NCI-H748 (cell line): ENCODE measurements around the gene EFEMP2.

ENCODE experiments used
- DNase-seq: peaks from one replicate; lab custom pipeline; 2025; ENCODE audit not compliant: unreplicated experiment; lab: John Stamatoyannopoulos, UW

The EFEMP2 gene

GRCh38 chr11:65826984-65827735 is 45.4 kb downstream of the EFEMP2 start:
- DNase-seq, result no peak

GRCh38 chr11:65822776-65823528 is 49.6 kb downstream of the EFEMP2 start:
- DNase-seq, result no peak

GRCh38 chr11:65821107-65821506 is 51.5 kb downstream of the EFEMP2 start:
- DNase-seq, result no peak

GRCh38 chr11:65817835-65818680 is 54.5 kb downstream of the EFEMP2 start:
- peak; percentile 86 for DNase-seq

GRCh38 chr11:65817312-65817834 is 55.2 kb downstream of the EFEMP2 start:
- DNase-seq, result no peak

- no peak for DNase-seq
These were observed 55.9 kb downstream of the EFEMP2 start for GRCh38 chr11:65816696-65817095.
